Measurements from ENCODE around the gene CGREF1.

Gene CGREF1

DNA sequence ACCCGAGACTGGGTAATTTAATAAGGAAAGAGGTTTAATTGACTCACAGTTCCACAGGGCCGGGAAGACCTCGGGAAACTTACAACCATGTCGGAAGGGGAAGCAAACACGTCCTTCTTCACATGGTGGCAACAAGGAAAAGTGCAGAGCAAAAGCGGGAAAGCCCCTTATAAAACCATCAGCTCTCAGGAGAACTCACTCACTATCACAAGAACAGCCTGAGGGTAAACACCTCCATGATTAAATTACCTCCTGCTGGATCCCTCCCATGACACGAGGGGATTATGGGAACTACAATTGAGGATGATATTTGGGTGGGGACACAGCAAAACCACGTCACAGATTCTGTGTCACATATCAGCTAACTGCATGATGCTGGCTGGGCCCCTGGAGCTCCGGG is 41.3 kb upstream of the CGREF1 start:
- DNase-seq (ENCODE audit: low read depth in 1 of 2, low spot score in 1 of 2) = no peak
- no peak for TF ChIP-seq POLR2AphosphoS5 (IDR thresholded peaks at IDR 0.05; ENCODE audit: low read depth)
- TF ChIP-seq, protein P1, sequence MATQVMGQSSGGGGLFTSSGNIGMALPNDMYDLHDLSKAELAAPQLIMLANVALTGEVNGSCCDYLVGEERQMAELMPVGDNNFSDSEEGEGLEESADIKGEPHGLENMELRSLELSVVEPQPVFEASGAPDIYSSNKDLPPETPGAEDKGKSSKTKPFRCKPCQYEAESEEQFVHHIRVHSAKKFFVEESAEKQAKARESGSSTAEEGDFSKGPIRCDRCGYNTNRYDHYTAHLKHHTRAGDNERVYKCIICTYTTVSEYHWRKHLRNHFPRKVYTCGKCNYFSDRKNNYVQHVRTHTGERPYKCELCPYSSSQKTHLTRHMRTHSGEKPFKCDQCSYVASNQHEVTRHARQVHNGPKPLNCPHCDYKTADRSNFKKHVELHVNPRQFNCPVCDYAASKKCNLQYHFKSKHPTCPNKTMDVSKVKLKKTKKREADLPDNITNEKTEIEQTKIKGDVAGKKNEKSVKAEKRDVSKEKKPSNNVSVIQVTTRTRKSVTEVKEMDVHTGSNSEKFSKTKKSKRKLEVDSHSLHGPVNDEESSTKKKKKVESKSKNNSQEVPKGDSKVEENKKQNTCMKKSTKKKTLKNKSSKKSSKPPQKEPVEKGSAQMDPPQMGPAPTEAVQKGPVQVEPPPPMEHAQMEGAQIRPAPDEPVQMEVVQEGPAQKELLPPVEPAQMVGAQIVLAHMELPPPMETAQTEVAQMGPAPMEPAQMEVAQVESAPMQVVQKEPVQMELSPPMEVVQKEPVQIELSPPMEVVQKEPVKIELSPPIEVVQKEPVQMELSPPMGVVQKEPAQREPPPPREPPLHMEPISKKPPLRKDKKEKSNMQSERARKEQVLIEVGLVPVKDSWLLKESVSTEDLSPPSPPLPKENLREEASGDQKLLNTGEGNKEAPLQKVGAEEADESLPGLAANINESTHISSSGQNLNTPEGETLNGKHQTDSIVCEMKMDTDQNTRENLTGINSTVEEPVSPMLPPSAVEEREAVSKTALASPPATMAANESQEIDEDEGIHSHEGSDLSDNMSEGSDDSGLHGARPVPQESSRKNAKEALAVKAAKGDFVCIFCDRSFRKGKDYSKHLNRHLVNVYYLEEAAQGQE (IDR thresholded peaks at IDR 0.05; ENCODE audit: insufficient replicate concordance, low read depth) = no peak
- no peak for TF ChIP-seq SPI1 (IDR thresholded peaks at IDR 0.05; ENCODE audit: borderline replicate concordance, low read depth)
- no peak for TF ChIP-seq GABPA (IDR thresholded peaks at IDR 0.05; ENCODE audit: low read depth)
- TF ChIP-seq, protein P2, sequence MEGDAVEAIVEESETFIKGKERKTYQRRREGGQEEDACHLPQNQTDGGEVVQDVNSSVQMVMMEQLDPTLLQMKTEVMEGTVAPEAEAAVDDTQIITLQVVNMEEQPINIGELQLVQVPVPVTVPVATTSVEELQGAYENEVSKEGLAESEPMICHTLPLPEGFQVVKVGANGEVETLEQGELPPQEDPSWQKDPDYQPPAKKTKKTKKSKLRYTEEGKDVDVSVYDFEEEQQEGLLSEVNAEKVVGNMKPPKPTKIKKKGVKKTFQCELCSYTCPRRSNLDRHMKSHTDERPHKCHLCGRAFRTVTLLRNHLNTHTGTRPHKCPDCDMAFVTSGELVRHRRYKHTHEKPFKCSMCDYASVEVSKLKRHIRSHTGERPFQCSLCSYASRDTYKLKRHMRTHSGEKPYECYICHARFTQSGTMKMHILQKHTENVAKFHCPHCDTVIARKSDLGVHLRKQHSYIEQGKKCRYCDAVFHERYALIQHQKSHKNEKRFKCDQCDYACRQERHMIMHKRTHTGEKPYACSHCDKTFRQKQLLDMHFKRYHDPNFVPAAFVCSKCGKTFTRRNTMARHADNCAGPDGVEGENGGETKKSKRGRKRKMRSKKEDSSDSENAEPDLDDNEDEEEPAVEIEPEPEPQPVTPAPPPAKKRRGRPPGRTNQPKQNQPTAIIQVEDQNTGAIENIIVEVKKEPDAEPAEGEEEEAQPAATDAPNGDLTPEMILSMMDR (IDR thresholded peaks at IDR 0.05; ENCODE audit: insufficient read depth, low read length) = no peak

DNA sequence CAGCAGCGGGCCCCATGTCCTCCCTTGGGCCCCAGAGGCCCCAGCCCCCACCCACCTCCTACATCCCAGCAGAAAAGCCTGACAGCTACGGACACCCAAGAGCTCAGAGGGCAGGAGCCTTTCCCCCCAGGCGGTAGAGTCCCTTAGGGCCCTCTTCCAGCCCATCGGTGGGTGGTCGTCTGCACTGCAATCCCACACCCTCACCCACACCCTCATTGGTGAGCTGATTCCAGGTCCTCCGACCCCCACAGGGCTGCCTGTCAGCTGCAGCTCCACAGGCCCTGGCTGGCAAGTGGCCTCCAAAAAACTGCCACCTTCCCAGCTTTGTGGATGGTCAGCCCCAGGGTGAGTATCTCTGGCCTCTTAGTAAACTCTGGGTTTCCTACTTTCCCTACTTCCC is 40.3 kb upstream of the CGREF1 start:
- no peak overlapping the region for H3K27ac ChIP-seq (replicated peaks)
- no peak for DNase-seq (ENCODE audit: low read depth in 1 of 2, low spot score in 1 of 2)
- H3K27me3 ChIP-seq (ENCODE audit: insufficient read depth, poor library complexity, severe bottlenecking) = no peaks in the 10 kb centered on the region
- TF ChIP-seq GABPA (IDR thresholded peaks at IDR 0.05; ENCODE audit: low read depth) (no peak), POLR2AphosphoS5 (IDR thresholded peaks at IDR 0.05; ENCODE audit: low read depth) (no peak), SPI1 (IDR thresholded peaks at IDR 0.05; ENCODE audit: borderline replicate concordance, low read depth) (no peak)
- TF ChIP-seq, protein P2 (IDR thresholded peaks at IDR 0.05; ENCODE audit: insufficient read depth, low read length) = no peak
- TF ChIP-seq, protein P1 (IDR thresholded peaks at IDR 0.05; ENCODE audit: insufficient replicate concordance, low read depth) = no peak
- no peak overlapping the region for H3K4me3 ChIP-seq (replicated peaks; ENCODE audit: insufficient read depth, low read length)

More for the DNA sequence above, 41.3 kb upstream of the CGREF1 start:
- no peak overlapping the region for H3K27ac ChIP-seq (replicated peaks)
- H3K27me3 ChIP-seq (ENCODE audit: insufficient read depth, poor library complexity, severe bottlenecking) = no peaks in the 10 kb centered on the region
- no peak overlapping the region for H3K4me3 ChIP-seq (replicated peaks; ENCODE audit: insufficient read depth, low read length)

DNA sequence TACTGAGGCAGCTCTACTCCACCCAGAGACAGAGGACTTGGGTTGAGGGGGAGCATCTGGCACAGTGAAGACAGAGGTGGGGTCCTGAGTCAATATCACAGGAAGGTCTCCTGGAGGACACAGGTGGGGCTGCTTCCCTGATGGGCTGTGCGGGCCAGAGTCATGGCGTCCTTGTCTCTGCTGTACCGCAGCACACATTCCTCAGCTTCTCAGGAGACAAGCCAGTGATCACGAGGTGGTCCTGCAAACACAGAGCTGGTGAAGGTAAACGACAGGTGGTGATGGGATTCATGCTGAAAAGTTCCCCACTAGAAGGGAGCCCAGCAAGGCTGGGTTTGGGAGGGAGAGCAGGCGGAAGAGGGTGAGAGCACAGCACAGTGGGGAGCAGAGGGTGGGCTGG is 39.5 kb upstream of the CGREF1 start:
- TF ChIP-seq, protein P1 (IDR thresholded peaks at IDR 0.05; ENCODE audit: insufficient replicate concordance, low read depth) = no peak
- no peak for DNase-seq (ENCODE audit: low read depth in 1 of 2, low spot score in 1 of 2)
- Histone ChIP-seq H3K4me3 (replicated peaks; ENCODE audit: insufficient read depth, low read length) (no peak overlapping the region), H3K27me3 (ENCODE audit: insufficient read depth, poor library complexity, severe bottlenecking) (no peaks in the 10 kb centered on the region), H3K27ac (replicated peaks) (no peak overlapping the region)

DNA sequence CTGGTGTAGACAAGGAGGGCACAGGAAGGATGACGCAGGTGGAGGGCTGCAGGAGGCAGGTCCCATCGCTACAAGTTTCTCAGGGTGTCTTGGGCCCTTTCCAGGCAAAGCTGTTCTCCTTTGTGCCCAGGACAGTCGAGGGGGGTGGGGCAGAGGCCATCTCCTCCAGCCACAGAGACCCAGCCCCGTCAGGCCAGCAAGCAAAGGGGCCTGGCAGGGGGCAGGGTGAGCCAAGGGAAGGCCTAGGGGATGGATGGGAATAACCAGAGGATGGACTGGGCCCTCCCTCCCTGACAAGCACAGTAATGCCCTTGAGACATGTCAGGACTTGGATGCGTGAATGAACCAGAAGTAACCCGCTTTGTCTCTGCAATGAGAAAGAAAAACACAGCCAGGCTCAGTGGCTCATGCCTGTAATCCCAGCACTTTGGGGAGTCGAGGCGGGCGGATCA is 36.2 kb upstream of the CGREF1 start:
- no peak for DNase-seq (ENCODE audit: low read depth in 1 of 2, low spot score in 1 of 2)
- TF ChIP-seq GABPA (IDR thresholded peaks at IDR 0.05; ENCODE audit: low read depth) = no peak
- TF ChIP-seq, protein P2 (IDR thresholded peaks at IDR 0.05; ENCODE audit: insufficient read depth, low read length) = no peak
- TF ChIP-seq, protein P1 (IDR thresholded peaks at IDR 0.05; ENCODE audit: insufficient replicate concordance, low read depth) = no peak
- no peak for TF ChIP-seq POLR2AphosphoS5 (IDR thresholded peaks at IDR 0.05; ENCODE audit: low read depth)
- TF ChIP-seq SPI1 (IDR thresholded peaks at IDR 0.05; ENCODE audit: borderline replicate concordance, low read depth) = no peak
- no peak overlapping the region for H3K4me3 ChIP-seq (replicated peaks; ENCODE audit: insufficient read depth, low read length)
- no peak overlapping the region for H3K27ac ChIP-seq (replicated peaks)
- no peaks in the 10 kb centered on the region for H3K27me3 ChIP-seq (ENCODE audit: insufficient read depth, poor library complexity, severe bottlenecking)

Measured in HL-60 (cell line).